HL-60 (cell line): Measurements from ENCODE around the gene DIS3L2.

Experiments used
- DNase-seq, 2 experiments: peaks; one replicate each; pipeline ENCODE4 v3.0.0-alpha.2; 2010 to 2020; ENCODE audit warnings: low read depth in 1 of 2, low spot score in 1 of 2
- H3K27ac ChIP-seq: fragments of 250-450 bp; sonication (Bioruptor Pico); replicated peaks from 2 replicates; pipeline ENCODE4 v1.5.1; 2020; ENCODE audit warnings: mild to moderate bottlenecking, moderate library complexity
- H3K27me3 ChIP-seq: fragments of 250-450 bp; sonication (Bioruptor Pico); 2 replicates; pipeline ENCODE4 v1.5.1; 2021; ENCODE audit warnings: mild to moderate bottlenecking, moderate library complexity; ENCODE audit not compliant: insufficient read depth, poor library complexity, severe bottlenecking
- H3K4me3 ChIP-seq: replicated peaks from 2 replicates; pipeline ENCODE4 v1.5.1; 2011; ENCODE audit warnings: mild to moderate bottlenecking, control low read depth, low read length; ENCODE audit not compliant: insufficient read depth
- GABPA ChIP-seq: IDR thresholded peaks from 2 replicates; pipeline ENCODE4 v1.6.1; 2012; ENCODE audit warnings: low read depth
- POLR2AphosphoS5 ChIP-seq: IDR thresholded peaks from 2 replicates; pipeline ENCODE4 v1.6.1; 2012; ENCODE audit warnings: low read depth
- SPI1 ChIP-seq: IDR thresholded peaks from 2 replicates; pipeline ENCODE4 v1.6.1; 2012; ENCODE audit warnings: low read depth, mild to moderate bottlenecking, borderline replicate concordance
- TF ChIP-seq, protein P1 (sequence below): IDR thresholded peaks from one replicate; pipeline ENCODE4 v1.5.1; 2011; ENCODE audit warnings: low read length, control low read depth, inconsistent platforms; ENCODE audit not compliant: insufficient read depth
- TF ChIP-seq, protein P2 (sequence below): IDR thresholded peaks from 2 replicates; pipeline ENCODE4 v1.6.1; 2012; ENCODE audit warnings: low read depth; ENCODE audit not compliant: insufficient replicate concordance

DIS3L2 gene

DNA sequence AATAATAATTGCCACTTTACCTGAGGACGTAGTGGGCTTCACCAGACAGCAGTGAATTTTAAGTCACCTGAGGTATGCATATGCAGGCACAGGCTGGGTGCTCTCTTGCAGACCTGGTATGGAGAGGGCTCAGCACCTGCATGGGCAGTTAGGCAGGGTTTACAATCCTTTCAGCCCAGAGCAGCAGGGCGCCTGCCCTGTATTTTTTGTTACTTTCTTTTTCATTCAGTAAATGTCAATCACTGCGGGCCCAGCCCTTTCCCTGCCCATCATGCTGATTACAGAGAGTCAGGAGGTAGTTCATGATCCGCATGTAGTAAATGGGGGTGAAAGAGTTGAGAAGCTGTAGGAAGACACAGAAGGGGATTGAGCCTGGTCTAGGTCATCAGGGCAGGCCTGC lies 270.0 kb downstream of the DIS3L2 start:
- no peak for DNase-seq
- TF ChIP-seq, protein P1, sequence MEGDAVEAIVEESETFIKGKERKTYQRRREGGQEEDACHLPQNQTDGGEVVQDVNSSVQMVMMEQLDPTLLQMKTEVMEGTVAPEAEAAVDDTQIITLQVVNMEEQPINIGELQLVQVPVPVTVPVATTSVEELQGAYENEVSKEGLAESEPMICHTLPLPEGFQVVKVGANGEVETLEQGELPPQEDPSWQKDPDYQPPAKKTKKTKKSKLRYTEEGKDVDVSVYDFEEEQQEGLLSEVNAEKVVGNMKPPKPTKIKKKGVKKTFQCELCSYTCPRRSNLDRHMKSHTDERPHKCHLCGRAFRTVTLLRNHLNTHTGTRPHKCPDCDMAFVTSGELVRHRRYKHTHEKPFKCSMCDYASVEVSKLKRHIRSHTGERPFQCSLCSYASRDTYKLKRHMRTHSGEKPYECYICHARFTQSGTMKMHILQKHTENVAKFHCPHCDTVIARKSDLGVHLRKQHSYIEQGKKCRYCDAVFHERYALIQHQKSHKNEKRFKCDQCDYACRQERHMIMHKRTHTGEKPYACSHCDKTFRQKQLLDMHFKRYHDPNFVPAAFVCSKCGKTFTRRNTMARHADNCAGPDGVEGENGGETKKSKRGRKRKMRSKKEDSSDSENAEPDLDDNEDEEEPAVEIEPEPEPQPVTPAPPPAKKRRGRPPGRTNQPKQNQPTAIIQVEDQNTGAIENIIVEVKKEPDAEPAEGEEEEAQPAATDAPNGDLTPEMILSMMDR: no peak
- TF ChIP-seq GABPA (no peak), SPI1 (no peak), POLR2AphosphoS5 (no peak)
- TF ChIP-seq, protein P2, sequence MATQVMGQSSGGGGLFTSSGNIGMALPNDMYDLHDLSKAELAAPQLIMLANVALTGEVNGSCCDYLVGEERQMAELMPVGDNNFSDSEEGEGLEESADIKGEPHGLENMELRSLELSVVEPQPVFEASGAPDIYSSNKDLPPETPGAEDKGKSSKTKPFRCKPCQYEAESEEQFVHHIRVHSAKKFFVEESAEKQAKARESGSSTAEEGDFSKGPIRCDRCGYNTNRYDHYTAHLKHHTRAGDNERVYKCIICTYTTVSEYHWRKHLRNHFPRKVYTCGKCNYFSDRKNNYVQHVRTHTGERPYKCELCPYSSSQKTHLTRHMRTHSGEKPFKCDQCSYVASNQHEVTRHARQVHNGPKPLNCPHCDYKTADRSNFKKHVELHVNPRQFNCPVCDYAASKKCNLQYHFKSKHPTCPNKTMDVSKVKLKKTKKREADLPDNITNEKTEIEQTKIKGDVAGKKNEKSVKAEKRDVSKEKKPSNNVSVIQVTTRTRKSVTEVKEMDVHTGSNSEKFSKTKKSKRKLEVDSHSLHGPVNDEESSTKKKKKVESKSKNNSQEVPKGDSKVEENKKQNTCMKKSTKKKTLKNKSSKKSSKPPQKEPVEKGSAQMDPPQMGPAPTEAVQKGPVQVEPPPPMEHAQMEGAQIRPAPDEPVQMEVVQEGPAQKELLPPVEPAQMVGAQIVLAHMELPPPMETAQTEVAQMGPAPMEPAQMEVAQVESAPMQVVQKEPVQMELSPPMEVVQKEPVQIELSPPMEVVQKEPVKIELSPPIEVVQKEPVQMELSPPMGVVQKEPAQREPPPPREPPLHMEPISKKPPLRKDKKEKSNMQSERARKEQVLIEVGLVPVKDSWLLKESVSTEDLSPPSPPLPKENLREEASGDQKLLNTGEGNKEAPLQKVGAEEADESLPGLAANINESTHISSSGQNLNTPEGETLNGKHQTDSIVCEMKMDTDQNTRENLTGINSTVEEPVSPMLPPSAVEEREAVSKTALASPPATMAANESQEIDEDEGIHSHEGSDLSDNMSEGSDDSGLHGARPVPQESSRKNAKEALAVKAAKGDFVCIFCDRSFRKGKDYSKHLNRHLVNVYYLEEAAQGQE: no peak
- H3K27ac ChIP-seq: no peak overlapping the region
- no peaks in the 10 kb centered on the region for H3K27me3 ChIP-seq
- no peak overlapping the region for H3K4me3 ChIP-seq

DNA sequence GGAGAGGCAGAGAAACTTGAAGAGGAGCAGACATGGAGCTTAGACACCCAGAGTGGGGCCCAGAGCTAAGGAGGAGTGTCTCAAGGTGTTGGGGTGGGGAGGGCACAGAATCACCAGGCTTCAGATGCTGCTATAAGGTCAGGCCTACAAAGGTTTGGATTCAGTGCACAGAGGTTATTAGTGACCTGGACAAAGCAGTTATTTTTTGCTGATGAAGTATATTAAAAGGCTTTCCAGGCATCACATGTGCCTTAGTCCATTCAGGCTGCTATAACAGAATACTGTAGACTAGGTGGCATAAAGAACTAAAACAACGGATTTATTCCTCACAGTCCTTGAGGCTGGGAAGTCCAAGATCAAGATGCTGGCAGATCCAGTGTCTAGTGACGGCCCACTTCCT lies 271.4 kb downstream of the DIS3L2 start:
- no peak for TF ChIP-seq GABPA
- TF ChIP-seq POLR2AphosphoS5: no peak
- TF ChIP-seq SPI1: no peak
- TF ChIP-seq, protein P2: no peak
- TF ChIP-seq, protein P1: no peak
- no peak overlapping the region for H3K27ac ChIP-seq

DNA sequence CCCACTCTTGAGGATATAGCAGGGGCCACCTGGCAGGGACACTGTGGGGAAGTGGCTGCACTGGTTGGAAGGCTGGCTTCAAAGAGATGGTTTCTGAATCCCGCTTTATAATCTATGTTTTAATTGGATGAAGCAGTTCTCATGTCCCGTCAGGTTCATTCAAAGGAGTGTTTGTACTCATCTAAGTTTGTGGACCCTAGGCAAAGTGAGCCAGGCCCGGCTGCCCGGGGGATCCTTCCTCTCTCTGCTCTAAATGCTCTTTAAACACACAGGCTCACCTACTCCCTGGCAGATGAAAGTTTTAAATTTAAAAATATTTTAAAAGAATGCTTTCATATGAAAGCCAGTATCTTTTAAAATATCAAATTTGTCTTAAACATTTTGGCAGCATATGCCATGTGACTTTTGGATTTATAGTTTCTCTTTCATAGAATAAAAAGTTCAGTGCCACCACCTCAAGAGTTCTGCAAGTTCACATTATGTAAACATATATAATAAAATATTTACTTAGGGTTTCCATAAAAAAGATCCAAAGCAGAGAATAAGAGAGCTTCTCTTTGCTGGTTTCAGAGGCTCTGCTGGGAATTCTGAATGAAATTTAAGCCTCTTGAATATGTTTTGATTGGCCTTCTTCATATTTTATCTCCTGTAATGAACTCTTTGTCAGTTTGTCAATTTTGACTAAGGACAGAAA lies 273.6 kb downstream of the DIS3L2 start:
- Histone ChIP-seq H3K4me3 (no peak overlapping the region), H3K27ac (no peak overlapping the region), H3K27me3 (no peaks in the 10 kb centered on the region)
- DNase-seq: no peak
- TF ChIP-seq SPI1 (no peak), POLR2AphosphoS5 (no peak), GABPA (no peak)
- TF ChIP-seq, protein P1: no peak
- TF ChIP-seq, protein P2: no peak

More for the DNA sequence above, 271.4 kb downstream of the DIS3L2 start:
- no peak for DNase-seq
- no peaks in the 10 kb centered on the region for H3K27me3 ChIP-seq
- no peak overlapping the region for H3K4me3 ChIP-seq
